HepG2 (cell line): ENCODE data around the gene PRSS12. TPM values are rescaled to one million over a fixed set of nuclear protein-coding genes. Genes with fewer than 3 reads are reported as not detected.

Source experiments
- ARHGAP35 ChIP-seq: sonication (generic); formaldehyde crosslinking; IDR thresholded peaks from 2 replicates; pipeline ENCODE4 v1.9.0; 2022; ENCODE audit warnings: mild to moderate bottlenecking, inconsistent platforms, moderate library complexity, missing genetic modification reagents, borderline replicate concordance
- ATF7-NPFF ChIP-seq: sonication (generic); formaldehyde crosslinking; IDR thresholded peaks from 2 replicates; pipeline ENCODE4 v1.8.1; 2023; ENCODE audit warnings: mild to moderate bottlenecking, low read depth, missing genetic modification reagents, moderate library complexity
- CHCHD3 ChIP-seq: sonication (generic); formaldehyde crosslinking; IDR thresholded peaks from 2 replicates; pipeline ENCODE4 v1.8.0; 2022; ENCODE audit warnings: mild to moderate bottlenecking, missing genetic modification reagents, moderate library complexity
- POLR2A ChIP-seq, 2 experiments: IDR thresholded peaks; 2 replicates each; pipeline ENCODE4 v1.6.1; 2011; ENCODE audit warnings: low read depth in 2 of 2, low read length in 2 of 2, mild to moderate bottlenecking in 1 of 2, moderate library complexity in 1 of 2; ENCODE audit not compliant: insufficient read depth in 1 of 2
- RFXAP ChIP-seq: sonication (generic); formaldehyde crosslinking; IDR thresholded peaks from 2 replicates; pipeline ENCODE4 v1.4.0; 2020; ENCODE audit warnings: missing genetic modification reagents, borderline replicate concordance
- SOX6 ChIP-seq, 2 experiments: fragments of 450-650 bp in 1 of 2; sonication (generic) in 1 of 2; formaldehyde crosslinking in 1 of 2; IDR thresholded peaks; 2 replicates each; pipeline versions ENCODE4 v1.4.0 to v1.6.1; 2017 to 2020; ENCODE audit warnings: antibody characterized with exemption in 1 of 2, mild to moderate bottlenecking in 1 of 2, missing genetic modification reagents in 1 of 2
- YEATS2 ChIP-seq: sonication (generic); formaldehyde crosslinking; IDR thresholded peaks from 2 replicates; pipeline ENCODE4 v1.4.0; 2020; ENCODE audit warnings: missing genetic modification reagents, borderline replicate concordance
- ZFX ChIP-seq: sonication (generic); formaldehyde crosslinking; IDR thresholded peaks from 2 replicates; pipeline ENCODE4 v1.4.0; 2020; ENCODE audit warnings: mild to moderate bottlenecking, low read depth, missing genetic modification reagents, moderate library complexity
- ZNF724P ChIP-seq: sonication (generic); formaldehyde crosslinking; IDR thresholded peaks from 2 replicates; pipeline ENCODE4 v1.8.0; 2022; ENCODE audit warnings: missing genetic modification reagents, borderline replicate concordance
- ZSCAN31 ChIP-seq: sonication (generic); formaldehyde crosslinking; IDR thresholded peaks from 2 replicates; pipeline ENCODE4 v1.5.0; 2020; ENCODE audit warnings: low read depth, mild to moderate bottlenecking, missing genetic modification reagents
- polyA plus RNA-seq, 8 experiments: library from polyadenylated mRNA; depleted of rRNA in 3 of 8; stranded (reverse) in 7 of 8; unstranded in 1 of 8; fragments of >200 nt; fragmentation: Illumina TruSeq in 4 of 8; extraction: Trizol in 4 of 8; gene quantifications; 2 replicates each; pipeline versions ENCODE4 v1.2.1 to v1.2.3, GENCODE V29; 2011 to 2016; ENCODE audit warnings: low read depth in 4 of 8, missing spikeins in 1 of 8, mixed read lengths in 1 of 8; ENCODE audit not compliant: insufficient read depth in 1 of 8
- total RNA-seq, 5 experiments: library from RNA; depleted of rRNA; stranded (reverse); fragments of >200 nt; fragmentation: Illumina TruSeq; extraction: Trizol; gene quantifications; 2 replicates each; pipeline ENCODE4 v1.2.3, GENCODE V29; 2016; ENCODE audit warnings: low read depth in 1 of 5
- TF ChIP-seq, protein P1 (sequence below): IDR thresholded peaks from 2 replicates; pipeline ENCODE4 v1.6.1; 2016; ENCODE audit warnings: missing compliant biosample characterization, missing genetic modification reagents, borderline replicate concordance
- TF ChIP-seq, protein P2 (sequence below): sonication (generic); formaldehyde crosslinking; IDR thresholded peaks from 2 replicates; pipeline ENCODE4 v1.9.0; 2022; ENCODE audit warnings: missing genetic modification reagents, mild to moderate bottlenecking, borderline replicate concordance
- TF ChIP-seq, protein P3 (sequence below), 2 experiments: sonication (generic) in 1 of 2; formaldehyde crosslinking in 1 of 2; IDR thresholded peaks; 2 replicates each; pipeline versions ENCODE4 v1.5.1 to v1.6.1; 2011 to 2020; ENCODE audit warnings: borderline replicate concordance in 1 of 2, low read depth in 1 of 2, low read length in 1 of 2, mild to moderate bottlenecking in 1 of 2, missing genetic modification reagents in 1 of 2, moderate library complexity in 1 of 2
- TF ChIP-seq, protein P4 (sequence below): sonication (generic); formaldehyde crosslinking; IDR thresholded peaks from 2 replicates; pipeline ENCODE4 v1.5.0; 2020; ENCODE audit warnings: missing genetic modification reagents
- TF ChIP-seq, protein P5 (sequence below): sonication (generic); formaldehyde crosslinking; IDR thresholded peaks from 2 replicates; pipeline ENCODE4 v1.5.0; 2020; ENCODE audit warnings: mild to moderate bottlenecking, missing genetic modification reagents, moderate library complexity
- TF ChIP-seq, protein P6 (sequence below): sonication (generic); formaldehyde crosslinking; IDR thresholded peaks from 2 replicates; pipeline ENCODE4 v1.4.0; 2020; ENCODE audit warnings: mild to moderate bottlenecking, missing genetic modification reagents
- TF ChIP-seq, protein P7 (sequence below): IDR thresholded peaks from 2 replicates; pipeline ENCODE4 v1.6.1; 2012; ENCODE audit warnings: inconsistent platforms

The PRSS12 gene
- total and polyA plus RNA-seq, 2 of the 13 experiments (the other 11 are each of a cell fraction or from before 2014, with no cell fraction given) = 0.02 TPM; not detected in 1

DNA sequence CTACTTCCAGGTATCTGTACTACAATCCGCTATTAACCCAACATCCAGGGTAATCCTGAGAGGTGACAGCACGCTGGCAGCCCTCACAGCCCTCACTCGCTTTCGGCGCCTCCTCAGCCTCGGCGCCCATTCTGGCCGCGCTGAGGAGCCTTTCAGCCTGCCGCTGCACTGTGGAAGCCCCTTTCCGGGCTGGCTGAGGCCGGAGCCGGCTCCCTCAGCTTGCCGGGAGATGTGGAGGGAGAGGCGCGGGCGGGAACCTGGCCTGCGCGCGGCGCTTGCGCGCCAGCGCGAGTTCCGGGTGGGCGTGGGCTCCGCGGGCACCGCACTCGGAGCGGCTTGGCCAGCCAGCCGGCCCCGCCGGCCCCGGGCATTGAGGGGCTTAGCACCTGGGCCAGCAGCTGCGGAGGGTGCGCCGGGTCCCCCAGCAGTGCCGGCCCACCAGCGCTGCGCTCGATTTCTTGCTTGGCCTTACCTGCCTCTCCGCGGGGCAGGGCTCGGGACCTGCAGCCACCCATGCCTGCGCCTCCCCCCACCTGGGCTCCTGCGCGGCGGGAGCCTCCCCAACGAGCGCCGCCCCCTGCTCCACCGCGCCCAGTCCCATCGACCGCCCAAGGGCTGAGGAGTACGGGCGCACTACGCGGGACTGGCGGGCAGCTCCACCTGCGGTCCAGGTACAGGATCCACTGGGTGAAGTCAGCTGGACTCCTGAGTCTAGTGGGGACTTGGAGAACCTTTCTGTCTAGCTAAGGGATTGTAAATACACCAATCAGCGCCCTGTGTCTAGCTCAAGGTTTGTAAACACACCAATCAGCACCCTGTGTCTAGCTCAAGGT lies 87.3 kb downstream of the PRSS12 start (continued):
- TF ChIP-seq, protein P1, sequence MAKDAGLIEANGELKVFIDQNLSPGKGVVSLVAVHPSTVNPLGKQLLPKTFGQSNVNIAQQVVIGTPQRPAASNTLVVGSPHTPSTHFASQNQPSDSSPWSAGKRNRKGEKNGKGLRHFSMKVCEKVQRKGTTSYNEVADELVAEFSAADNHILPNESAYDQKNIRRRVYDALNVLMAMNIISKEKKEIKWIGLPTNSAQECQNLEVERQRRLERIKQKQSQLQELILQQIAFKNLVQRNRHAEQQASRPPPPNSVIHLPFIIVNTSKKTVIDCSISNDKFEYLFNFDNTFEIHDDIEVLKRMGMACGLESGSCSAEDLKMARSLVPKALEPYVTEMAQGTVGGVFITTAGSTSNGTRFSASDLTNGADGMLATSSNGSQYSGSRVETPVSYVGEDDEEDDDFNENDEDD (CRISPR knock-in tag) = peak; percentile 57; the same call in 1 of the 2 replicates
- TF ChIP-seq, protein P2, sequence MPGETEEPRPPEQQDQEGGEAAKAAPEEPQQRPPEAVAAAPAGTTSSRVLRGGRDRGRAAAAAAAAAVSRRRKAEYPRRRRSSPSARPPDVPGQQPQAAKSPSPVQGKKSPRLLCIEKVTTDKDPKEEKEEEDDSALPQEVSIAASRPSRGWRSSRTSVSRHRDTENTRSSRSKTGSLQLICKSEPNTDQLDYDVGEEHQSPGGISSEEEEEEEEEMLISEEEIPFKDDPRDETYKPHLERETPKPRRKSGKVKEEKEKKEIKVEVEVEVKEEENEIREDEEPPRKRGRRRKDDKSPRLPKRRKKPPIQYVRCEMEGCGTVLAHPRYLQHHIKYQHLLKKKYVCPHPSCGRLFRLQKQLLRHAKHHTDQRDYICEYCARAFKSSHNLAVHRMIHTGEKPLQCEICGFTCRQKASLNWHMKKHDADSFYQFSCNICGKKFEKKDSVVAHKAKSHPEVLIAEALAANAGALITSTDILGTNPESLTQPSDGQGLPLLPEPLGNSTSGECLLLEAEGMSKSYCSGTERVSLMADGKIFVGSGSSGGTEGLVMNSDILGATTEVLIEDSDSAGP (CRISPR knock-in tag) = peak; percentile 19; the same call in 1 of the 2 replicates
- TF ChIP-seq ARHGAP35 (CRISPR knock-in tag) (peak; percentile 55; the same call in 1 of the 2 replicates), RFXAP (CRISPR knock-in tag) (0 out of 2 replicates have a peak, but pooled peaks have one; percentile 16), YEATS2 (CRISPR knock-in tag) (peak; percentile 25; the same call in 1 of the 2 replicates), ZNF724P (CRISPR knock-in tag) (0 out of 2 replicates have a peak, but pooled peaks have one; percentile 35), POLR2A (IDR thresholded peaks at IDR 0.05; ENCODE audit: insufficient read depth in 1 of 2, low read depth in 2 of 2, low read length in 2 of 2) (0 out of 4 replicates have a peak, but pooled peaks of 1 of the 2 experiments have one; percentile 17), SOX6 (IDR thresholded peaks at IDR 0.05) (no peak), SOX6 (CRISPR knock-in tag; IDR thresholded peaks at IDR 0.05) (peak; percentile 25; the same call in 1 of the 2 replicates), CHCHD3 (CRISPR knock-in tag) (peak; percentile 28; the same call in 1 of the 2 replicates), ZSCAN31 (CRISPR knock-in tag) (peak; percentile 58; the same call in 1 of the 2 replicates), ATF7-NPFF (CRISPR knock-in tag) (0 out of 2 replicates have a peak, but pooled peaks have one; percentile 38), ZFX (CRISPR knock-in tag) (0 out of 2 replicates have a peak, but pooled peaks have one; percentile 30)
- TF ChIP-seq, protein P3, sequence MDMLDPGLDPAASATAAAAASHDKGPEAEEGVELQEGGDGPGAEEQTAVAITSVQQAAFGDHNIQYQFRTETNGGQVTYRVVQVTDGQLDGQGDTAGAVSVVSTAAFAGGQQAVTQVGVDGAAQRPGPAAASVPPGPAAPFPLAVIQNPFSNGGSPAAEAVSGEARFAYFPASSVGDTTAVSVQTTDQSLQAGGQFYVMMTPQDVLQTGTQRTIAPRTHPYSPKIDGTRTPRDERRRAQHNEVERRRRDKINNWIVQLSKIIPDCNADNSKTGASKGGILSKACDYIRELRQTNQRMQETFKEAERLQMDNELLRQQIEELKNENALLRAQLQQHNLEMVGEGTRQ (IDR thresholded peaks at IDR 0.05; ENCODE audit: low read depth, low read length) = no peak
- TF ChIP-seq, protein P3 (CRISPR knock-in tag; IDR thresholded peaks at IDR 0.05; ENCODE audit: borderline replicate concordance) = no peak
- TF ChIP-seq, protein P4, sequence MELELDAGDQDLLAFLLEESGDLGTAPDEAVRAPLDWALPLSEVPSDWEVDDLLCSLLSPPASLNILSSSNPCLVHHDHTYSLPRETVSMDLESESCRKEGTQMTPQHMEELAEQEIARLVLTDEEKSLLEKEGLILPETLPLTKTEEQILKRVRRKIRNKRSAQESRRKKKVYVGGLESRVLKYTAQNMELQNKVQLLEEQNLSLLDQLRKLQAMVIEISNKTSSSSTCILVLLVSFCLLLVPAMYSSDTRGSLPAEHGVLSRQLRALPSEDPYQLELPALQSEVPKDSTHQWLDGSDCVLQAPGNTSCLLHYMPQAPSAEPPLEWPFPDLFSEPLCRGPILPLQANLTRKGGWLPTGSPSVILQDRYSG (CRISPR knock-in tag) = no peak
- TF ChIP-seq, protein P5, sequence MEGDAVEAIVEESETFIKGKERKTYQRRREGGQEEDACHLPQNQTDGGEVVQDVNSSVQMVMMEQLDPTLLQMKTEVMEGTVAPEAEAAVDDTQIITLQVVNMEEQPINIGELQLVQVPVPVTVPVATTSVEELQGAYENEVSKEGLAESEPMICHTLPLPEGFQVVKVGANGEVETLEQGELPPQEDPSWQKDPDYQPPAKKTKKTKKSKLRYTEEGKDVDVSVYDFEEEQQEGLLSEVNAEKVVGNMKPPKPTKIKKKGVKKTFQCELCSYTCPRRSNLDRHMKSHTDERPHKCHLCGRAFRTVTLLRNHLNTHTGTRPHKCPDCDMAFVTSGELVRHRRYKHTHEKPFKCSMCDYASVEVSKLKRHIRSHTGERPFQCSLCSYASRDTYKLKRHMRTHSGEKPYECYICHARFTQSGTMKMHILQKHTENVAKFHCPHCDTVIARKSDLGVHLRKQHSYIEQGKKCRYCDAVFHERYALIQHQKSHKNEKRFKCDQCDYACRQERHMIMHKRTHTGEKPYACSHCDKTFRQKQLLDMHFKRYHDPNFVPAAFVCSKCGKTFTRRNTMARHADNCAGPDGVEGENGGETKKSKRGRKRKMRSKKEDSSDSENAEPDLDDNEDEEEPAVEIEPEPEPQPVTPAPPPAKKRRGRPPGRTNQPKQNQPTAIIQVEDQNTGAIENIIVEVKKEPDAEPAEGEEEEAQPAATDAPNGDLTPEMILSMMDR (CRISPR knock-in tag) = peak; percentile 15; the same call in 1 of the 2 replicates
- TF ChIP-seq, protein P6, sequence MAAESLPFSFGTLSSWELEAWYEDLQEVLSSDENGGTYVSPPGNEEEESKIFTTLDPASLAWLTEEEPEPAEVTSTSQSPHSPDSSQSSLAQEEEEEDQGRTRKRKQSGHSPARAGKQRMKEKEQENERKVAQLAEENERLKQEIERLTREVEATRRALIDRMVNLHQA (CRISPR knock-in tag) = no peak
- TF ChIP-seq, protein P7, sequence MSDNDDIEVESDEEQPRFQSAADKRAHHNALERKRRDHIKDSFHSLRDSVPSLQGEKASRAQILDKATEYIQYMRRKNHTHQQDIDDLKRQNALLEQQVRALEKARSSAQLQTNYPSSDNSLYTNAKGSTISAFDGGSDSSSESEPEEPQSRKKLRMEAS = peak; percentile 35; the same call in 1 of the 2 replicates
